OCI-LY3 (cell line): Measurements from ENCODE around the gene TATDN2.

ENCODE experiments used
- CTCF ChIP-seq: fragments of 200-600, 300-600 bp; sonication (generic); IDR thresholded peaks from 2 replicates; pipeline ENCODE4 v1.5.1; 2014; ENCODE audit warnings: antibody characterized with exemption, low read length, low read depth
- EZH2phosphoT487 ChIP-seq: fragments of 200-600 bp; shearing (Covaris generic); IDR thresholded peaks from 2 replicates; pipeline ENCODE4 v1.6.1; 2018; ENCODE audit warnings: antibody characterized with exemption, mixed run types, low read depth

GRCh38 chr3:10272977-10273376, 24.7 kb downstream of the TATDN2 start:
- no peak for TF ChIP-seq CTCF
- TF ChIP-seq EZH2phosphoT487, result no peak
